NCI-H2029 (cell line): Measurements from ENCODE around the gene ANKK1.

Experiments
- DNase-seq: peaks from one replicate; lab custom pipeline; 2025; lab: John Stamatoyannopoulos, UW

The ANKK1 gene, protein sequence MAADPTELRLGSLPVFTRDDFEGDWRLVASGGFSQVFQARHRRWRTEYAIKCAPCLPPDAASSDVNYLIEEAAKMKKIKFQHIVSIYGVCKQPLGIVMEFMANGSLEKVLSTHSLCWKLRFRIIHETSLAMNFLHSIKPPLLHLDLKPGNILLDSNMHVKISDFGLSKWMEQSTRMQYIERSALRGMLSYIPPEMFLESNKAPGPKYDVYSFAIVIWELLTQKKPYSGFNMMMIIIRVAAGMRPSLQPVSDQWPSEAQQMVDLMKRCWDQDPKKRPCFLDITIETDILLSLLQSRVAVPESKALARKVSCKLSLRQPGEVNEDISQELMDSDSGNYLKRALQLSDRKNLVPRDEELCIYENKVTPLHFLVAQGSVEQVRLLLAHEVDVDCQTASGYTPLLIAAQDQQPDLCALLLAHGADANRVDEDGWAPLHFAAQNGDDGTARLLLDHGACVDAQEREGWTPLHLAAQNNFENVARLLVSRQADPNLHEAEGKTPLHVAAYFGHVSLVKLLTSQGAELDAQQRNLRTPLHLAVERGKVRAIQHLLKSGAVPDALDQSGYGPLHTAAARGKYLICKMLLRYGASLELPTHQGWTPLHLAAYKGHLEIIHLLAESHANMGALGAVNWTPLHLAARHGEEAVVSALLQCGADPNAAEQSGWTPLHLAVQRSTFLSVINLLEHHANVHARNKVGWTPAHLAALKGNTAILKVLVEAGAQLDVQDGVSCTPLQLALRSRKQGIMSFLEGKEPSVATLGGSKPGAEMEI

GRCh38 chr11:113387605-113388211 is at the start of gene ANKK1:
Gene ANKK1 (plus strand): TSS chr11:113387779. CDS start chr11:113387885, 106 bp downstream.
- DNase-seq, result peak; percentile 4

DNA sequence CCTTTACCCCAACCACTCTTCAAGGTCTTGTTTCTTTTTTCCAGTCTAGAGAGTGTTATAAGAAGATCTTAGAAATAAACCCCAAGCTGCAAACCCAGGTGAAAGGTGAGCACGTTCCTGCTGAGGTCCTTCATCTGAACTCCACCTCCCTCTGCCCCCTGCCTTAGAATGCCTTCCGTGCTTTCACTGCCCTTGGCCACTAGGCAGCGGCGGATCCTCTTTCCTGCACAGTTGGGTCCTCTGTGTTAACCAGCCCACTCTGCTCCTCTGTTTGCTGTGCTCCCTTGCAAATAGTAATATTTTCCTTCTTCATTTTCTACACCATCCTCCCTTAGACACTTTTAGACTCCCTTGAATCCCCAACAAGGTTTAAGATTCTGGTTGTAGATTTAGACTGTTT is 48.8 kb upstream of the ANKK1 start:
- DNase-seq, result no peak

DNA sequence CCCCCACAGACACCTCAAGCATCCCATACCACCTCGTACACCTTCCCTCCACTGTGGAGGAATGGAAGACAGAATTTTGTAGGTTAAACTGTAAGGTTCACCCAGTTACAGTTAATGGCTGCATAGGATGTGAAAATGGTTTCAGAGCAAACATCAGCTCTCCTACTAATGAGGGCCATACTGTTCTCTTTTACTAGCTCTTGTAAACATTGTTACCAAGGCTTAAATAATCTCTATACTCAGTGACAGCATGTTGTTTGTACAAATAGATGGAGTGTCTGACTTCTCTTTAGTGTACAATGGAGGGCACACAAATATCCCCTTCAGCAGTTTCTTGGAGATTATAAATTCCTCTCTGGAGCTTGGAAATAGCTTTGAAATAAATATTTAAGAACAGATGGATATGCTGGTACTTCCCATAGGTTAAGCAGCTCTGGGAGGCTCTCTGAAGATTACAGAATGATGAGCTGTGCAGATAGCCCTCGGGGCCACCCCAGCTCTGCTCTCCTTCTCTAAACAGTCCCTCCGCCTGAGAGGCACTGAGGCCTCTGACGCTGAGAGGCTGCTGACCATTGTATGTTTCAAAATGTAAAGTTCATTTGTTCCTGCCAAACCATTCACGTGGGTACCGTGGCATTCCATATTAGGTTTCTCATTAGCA is 47.5 kb upstream of the ANKK1 start:
- DNase-seq, result peak; percentile 58

DNA sequence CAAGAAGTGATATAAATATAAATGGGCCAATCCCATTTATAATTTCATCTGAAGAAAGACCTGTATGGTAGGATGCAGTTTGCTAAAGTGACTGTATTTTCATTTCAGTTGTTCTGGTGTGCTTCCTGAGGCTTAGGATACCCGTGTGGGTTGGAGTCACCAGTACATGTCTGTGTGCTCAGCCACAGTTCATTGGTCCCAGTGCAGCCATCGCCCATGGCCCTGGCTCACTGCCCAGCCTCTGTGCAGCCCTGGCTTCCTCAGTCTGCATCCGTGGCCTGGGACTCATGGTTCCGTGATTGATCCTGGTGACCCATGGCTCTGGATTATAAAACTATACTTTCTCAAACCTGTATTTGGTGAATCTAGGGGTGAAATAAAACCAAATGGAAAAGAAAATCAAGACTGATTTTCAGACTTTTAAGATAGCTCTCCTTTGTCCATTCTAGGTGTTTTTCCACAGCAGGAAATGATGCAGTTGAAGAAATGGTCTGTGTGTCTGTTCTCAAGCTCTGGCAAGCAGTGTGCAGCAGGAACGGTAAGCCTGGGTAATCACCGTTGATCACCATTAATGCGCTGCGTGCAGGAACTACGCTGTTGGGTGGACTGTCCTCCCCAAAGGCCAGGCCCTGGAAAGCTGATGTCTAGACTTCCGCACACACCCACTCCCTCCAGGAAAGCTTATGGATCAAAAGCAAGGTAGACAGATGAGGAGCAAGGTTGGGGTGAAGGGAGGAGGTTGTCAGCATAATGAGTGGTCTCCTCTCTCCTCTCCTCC is 46.0 kb upstream of the ANKK1 start:
- DNase-seq, result peak; percentile 83

- DNase-seq, result peak; percentile 14
Observed at GRCh38 chr11:113345978-113346377, 41.6 kb upstream of the ANKK1 start.

DNA sequence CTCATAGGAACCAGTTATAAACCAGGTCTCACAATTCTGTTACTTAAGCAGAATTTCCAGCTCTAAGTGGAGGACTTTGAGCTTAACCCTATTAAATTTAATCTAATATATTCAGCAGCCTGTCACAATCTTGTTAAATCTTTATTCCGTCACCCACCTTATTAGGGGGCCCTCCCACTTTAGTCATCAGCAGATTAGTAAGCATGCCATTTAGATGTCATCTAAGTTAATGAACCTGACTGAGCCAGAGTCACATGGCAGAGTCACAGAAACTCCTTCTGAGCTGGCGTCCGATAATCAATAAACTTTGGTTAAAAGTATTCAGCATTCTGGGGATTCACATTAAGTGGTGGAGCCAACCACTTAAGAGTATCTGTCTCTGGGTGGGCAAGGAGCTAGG is 38.1 kb upstream of the ANKK1 start:
- DNase-seq, result no peak

DNA sequence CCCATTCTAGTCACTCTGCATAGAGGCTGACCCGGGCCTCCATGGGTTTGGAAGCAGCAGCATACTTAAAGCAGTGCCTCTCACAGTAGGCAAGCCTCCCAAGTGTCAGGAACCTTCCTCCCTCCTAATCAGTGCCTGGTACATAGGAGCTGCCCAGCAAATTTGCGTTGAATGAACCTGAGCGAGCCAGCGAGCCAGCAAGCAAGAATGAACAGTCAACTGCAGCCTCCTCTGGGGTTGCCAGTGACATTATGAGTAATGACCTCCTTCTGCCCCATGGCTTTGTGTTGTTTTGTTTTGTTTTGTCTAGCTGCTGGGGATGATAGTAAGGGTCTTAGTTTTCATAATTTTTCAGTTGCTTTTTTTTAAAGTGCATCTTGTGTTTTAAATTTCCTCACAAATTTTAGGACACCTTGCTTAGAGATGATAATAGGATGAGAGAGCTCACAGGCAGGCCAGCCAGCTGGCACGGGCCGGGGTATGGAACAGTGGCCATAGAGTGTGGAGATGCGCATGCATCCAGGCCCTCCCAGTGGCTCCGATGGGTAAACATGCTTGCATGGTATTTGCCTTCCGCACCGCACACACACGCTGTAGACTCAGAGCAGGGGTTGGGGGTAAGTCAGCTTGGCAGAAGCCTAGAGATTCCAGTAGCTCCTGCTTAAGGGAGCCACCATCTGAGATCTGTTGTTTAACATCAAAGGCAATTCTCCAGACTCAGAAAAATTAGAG is 37.1 kb upstream of the ANKK1 start:
- DNase-seq, result peak; percentile 58

- peak; percentile 47 for DNase-seq
Observed at GRCh38 chr11:113351068-113351450, 36.5 kb upstream of the ANKK1 start.

- no peak for DNase-seq
Observed at GRCh38 chr11:113351480-113351879, 36.1 kb upstream of the ANKK1 start.

- DNase-seq, result no peak
Observed at GRCh38 chr11:113356203-113356602, 31.4 kb upstream of the ANKK1 start.

GRCh38 chr11:113363406-113363805 is 24.2 kb upstream of the ANKK1 start:
- no peak for DNase-seq

GRCh38 chr11:113363996-113364641 is 23.5 kb upstream of the ANKK1 start:
- no peak for DNase-seq

- peak; percentile 18 for DNase-seq
Observed at GRCh38 chr11:113365895-113366294, 21.7 kb upstream of the ANKK1 start.

GRCh38 chr11:113369411-113369810 is 18.2 kb upstream of the ANKK1 start:
- no peak for DNase-seq

DNA sequence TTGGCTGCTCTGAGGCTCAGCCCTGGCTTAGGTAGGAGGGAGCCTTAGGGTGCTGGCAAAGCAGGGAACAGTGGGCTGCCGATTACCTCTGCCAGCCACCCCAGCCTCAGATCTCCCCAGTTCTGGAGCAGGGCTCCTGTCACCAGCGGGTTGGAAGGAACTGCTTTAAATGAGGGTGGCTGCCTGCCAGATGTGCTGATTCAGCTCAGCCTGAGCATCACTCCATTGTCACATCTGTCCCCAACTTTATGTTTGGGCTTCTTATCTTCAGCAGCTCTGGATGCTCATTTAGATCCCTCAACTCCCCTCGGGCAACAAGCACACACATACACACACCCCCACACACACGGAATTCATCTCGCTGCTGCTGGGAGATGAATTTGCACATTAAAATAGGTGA is 16.9 kb upstream of the ANKK1 start:
- DNase-seq, result no peak

- no peak for DNase-seq
Observed at GRCh38 chr11:113372309-113372708, 15.3 kb upstream of the ANKK1 start.

DNA sequence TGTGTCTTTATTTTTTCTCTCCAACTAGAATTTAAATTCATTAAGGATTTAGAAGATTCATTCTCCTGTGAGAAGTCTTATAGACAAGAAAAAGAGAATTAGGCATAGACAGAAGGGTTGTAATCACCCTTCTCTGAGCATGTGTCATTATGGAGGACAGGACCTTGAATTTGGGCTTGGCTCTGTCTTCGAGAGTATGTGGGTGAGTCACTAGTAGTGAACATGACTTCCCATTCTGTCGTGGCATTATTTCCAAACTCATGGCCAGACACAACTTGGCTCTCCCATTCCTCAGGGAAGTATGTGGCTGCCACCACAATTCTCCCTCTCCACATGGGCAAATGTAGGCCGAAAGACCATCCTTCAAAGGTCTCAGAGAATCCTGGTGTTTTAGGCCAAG is 14.3 kb upstream of the ANKK1 start:
- no peak for DNase-seq

DNA sequence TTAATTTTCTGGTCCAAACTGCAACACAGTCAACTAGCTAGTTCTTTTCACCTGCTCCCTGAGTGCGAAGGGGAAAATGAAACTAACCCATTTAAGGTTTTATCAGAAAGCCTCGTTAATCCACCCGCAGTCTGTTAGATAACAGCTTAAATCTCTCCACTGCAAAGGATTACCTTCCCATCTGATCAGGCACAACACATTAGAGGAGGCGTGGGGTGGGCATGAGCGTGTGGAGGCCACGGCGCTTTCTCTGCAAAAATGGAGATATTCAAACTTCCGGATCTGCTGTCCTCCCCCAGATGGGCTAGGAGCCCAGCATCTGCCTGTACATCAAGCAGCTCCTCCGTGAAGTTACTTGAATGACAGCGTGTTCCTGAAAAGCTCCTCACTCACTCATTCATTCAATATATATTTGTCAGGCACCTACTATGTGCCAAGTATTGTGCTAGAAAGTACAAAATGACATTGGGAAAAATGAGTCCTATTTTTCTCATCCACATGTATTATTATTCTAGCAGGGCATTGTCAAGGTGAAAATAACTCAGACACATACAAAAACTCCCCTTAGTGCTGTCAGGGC is 13.5 kb upstream of the ANKK1 start:
- no peak for DNase-seq

GRCh38 chr11:113375402-113375801 is 12.2 kb upstream of the ANKK1 start:
- DNase-seq, result no peak

GRCh38 chr11:113376156-113376555 is 11.4 kb upstream of the ANKK1 start:
- DNase-seq, result no peak
